Measurements from ENCODE around the gene OVCH1. TPM values are rescaled to one million over a fixed set of nuclear protein-coding genes. Genes with fewer than 3 reads are reported as not detected.

OVCH1 gene
- total RNA-seq, 1 experiment from 2014 or later = not detected

DNA sequence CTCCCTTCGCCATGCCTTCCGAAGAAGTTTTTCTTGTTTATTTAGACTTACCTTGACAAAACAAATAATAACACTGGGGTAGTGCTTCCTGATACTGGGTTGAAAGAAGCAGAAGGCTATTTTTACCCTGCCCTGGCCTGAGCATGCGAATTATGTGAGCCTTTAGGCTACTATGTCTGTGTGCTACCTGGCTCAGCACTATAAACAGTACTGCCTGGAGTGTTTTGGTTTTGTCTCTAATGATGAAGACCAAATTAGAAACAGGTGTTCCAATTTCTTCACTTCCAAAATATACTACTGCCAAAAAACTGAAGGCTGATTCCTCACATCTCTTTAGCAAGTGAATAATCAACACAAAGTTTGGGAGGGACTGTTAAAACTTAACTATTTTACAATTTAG, 7.6 kb upstream of the OVCH1 start:
- no TSS peak for BruUV-seq (replicated peaks)
- Mint-ChIP-seq H3K27me3 (ENCODE audit: unreplicated experiment) (no peaks in the 10 kb centered on the region), H3K4me1 (ENCODE audit: low read depth, unreplicated experiment) (no peaks in the 10 kb centered on the region), H3K4me3 (ENCODE audit: low read depth, unreplicated experiment) (no peak overlapping the region), H3K27ac (ENCODE audit: unreplicated experiment) (no peak overlapping the region), H3K36me3 (ENCODE audit: insufficient read depth, unreplicated experiment) (no peaks in the 10 kb centered on the region), H3K9me3 (ENCODE audit: low read depth, unreplicated experiment) (no peaks in the 10 kb centered on the region)
- TF ChIP-seq, protein P1, sequence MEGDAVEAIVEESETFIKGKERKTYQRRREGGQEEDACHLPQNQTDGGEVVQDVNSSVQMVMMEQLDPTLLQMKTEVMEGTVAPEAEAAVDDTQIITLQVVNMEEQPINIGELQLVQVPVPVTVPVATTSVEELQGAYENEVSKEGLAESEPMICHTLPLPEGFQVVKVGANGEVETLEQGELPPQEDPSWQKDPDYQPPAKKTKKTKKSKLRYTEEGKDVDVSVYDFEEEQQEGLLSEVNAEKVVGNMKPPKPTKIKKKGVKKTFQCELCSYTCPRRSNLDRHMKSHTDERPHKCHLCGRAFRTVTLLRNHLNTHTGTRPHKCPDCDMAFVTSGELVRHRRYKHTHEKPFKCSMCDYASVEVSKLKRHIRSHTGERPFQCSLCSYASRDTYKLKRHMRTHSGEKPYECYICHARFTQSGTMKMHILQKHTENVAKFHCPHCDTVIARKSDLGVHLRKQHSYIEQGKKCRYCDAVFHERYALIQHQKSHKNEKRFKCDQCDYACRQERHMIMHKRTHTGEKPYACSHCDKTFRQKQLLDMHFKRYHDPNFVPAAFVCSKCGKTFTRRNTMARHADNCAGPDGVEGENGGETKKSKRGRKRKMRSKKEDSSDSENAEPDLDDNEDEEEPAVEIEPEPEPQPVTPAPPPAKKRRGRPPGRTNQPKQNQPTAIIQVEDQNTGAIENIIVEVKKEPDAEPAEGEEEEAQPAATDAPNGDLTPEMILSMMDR (IDR thresholded peaks at IDR 0.05; ENCODE audit: unreplicated experiment) = no peak
- DNase-seq = no peak
- intact Hi-C loops (cut with micrococcal nuclease; ENCODE audit: unreplicated experiment) = no loop called here
- CTCF ChIA-PET = no interaction called here

DNA sequence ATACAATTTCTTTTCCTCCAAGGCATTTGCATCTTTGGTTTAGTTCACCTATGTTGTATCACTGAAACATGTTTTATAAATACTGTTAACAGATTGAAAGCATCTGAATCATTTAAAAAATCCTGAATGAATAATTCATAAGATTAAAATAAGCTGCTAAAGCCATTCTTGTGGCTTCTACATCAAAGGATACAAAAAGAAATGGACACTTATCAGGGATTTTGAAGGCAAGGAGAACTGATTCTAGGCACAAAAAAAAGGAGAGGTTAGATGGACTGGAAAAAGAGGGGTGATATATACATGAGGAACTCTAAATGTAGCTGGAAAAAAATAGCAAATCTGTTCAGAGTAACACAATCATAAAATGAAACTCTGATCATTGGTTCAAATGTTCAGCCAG, 5.8 kb upstream of the OVCH1 start:
- intact Hi-C loops (cut with micrococcal nuclease; ENCODE audit: unreplicated experiment) = no loop called here
- Mint-ChIP-seq H3K4me3 (ENCODE audit: low read depth, unreplicated experiment) (no peak overlapping the region), H3K27me3 (ENCODE audit: unreplicated experiment) (no peaks in the 10 kb centered on the region), H3K4me1 (ENCODE audit: low read depth, unreplicated experiment) (no peaks in the 10 kb centered on the region), H3K27ac (ENCODE audit: unreplicated experiment) (no peak overlapping the region), H3K9me3 (ENCODE audit: low read depth, unreplicated experiment) (no peaks in the 10 kb centered on the region), H3K36me3 (ENCODE audit: insufficient read depth, unreplicated experiment) (no peaks in the 10 kb centered on the region)
- CTCF ChIA-PET = no interaction called here
- TF ChIP-seq, protein P1 (IDR thresholded peaks at IDR 0.05; ENCODE audit: unreplicated experiment) = no peak
- BruUV-seq (replicated peaks) = no TSS peak
- no peak for DNase-seq

DNA sequence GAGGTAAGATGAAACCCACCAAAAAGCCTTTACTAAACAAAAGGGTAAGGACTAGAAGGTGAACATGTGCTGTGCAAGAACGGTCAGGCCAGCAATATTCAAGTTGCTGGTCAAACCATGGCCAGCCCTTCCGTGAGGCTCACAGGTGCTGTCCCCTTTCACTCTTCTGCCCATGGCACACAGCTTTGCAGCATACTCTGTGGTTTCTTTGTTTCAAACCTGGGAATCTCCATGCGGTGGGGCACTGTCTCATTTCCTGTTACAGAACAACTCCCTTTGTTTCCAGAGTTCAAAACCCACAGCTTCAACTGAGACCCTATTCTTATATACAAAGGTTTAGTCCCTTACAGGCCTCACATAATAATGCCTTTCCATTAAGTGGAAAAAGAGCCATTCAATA, 1.7 kb upstream of the OVCH1 start:
- H3K27me3 Mint-ChIP-seq (ENCODE audit: unreplicated experiment) = peaks cover 4% of the 10 kb centered on the region
- no TSS peak for BruUV-seq (replicated peaks)
- H3K27ac Mint-ChIP-seq (ENCODE audit: unreplicated experiment) = no peak overlapping the region
- no peak for DNase-seq
- TF ChIP-seq, protein P1 (IDR thresholded peaks at IDR 0.05; ENCODE audit: unreplicated experiment) = no peak
- no peaks in the 10 kb centered on the region for H3K36me3 Mint-ChIP-seq (ENCODE audit: insufficient read depth, unreplicated experiment)
- H3K4me3 Mint-ChIP-seq (ENCODE audit: low read depth, unreplicated experiment) = no peak overlapping the region
- CTCF ChIA-PET = no interaction called here
- H3K4me1 Mint-ChIP-seq (ENCODE audit: low read depth, unreplicated experiment) = no peaks in the 10 kb centered on the region
- no peaks in the 10 kb centered on the region for H3K9me3 Mint-ChIP-seq (ENCODE audit: low read depth, unreplicated experiment)
- intact Hi-C loops (cut with micrococcal nuclease; ENCODE audit: unreplicated experiment) = no loop called here

DNA sequence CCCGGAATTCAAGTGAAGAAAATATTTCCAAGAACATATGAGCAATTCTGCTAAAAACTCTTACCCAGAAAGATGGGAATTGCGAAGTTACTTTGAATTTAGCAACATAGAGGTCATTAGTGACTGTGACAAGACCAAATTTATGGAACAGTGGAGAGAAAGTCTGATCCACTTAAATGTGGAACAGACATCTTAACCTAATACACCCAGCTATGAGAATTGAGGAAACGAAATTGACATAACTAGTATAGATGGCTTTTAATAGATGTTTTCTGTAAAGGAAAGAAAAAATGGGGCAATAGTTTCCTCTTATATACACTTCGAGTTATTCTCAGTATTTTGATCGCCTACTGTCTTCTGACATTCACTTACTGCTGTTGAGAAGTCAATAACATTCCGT, 4.6 kb downstream of the OVCH1 start:
- TF ChIP-seq, protein P1 (IDR thresholded peaks at IDR 0.05; ENCODE audit: unreplicated experiment) = no peak
- no TSS peak for BruUV-seq (replicated peaks)
- CTCF ChIA-PET = interaction anchor here (0.6 kb wide), 1 partner anchor 332 kb away, joined by 3 read pairs; no protein-coding TSS in a partner anchor
- Mint-ChIP-seq H3K4me1 (ENCODE audit: low read depth, unreplicated experiment) (no peaks in the 10 kb centered on the region), H3K9me3 (ENCODE audit: low read depth, unreplicated experiment) (no peaks in the 10 kb centered on the region), H3K36me3 (ENCODE audit: insufficient read depth, unreplicated experiment) (no peaks in the 10 kb centered on the region), H3K4me3 (ENCODE audit: low read depth, unreplicated experiment) (no peak overlapping the region), H3K27me3 (ENCODE audit: unreplicated experiment) (peaks cover 39% of the 10 kb centered on the region), H3K27ac (ENCODE audit: unreplicated experiment) (no peak overlapping the region)
- intact Hi-C loops (cut with micrococcal nuclease; ENCODE audit: unreplicated experiment) = no loop called here
- no peak for DNase-seq
